Naive thymus-derived CD4-positive, alpha-beta T cell (primary cell): ENCODE measurements around the gene USP6NL. TPM values are rescaled to one million over a fixed set of nuclear protein-coding genes. Genes with fewer than 3 reads are reported as not detected.

Source experiments
- ATAC-seq: fragments of 150-1000 bp; cut with Tn5 transposase; 2 replicates; pipeline ENCODE4 v1.10.0; 2021; ENCODE audit warnings: mild to moderate bottlenecking, moderate library complexity
- CTCF ChIA-PET: fragments of 350-600 bp; sonication (Branson Sonifier 250); formaldehyde crosslinking; loops from one replicate; lab custom pipeline; 2021; ENCODE audit warnings: antibody characterized with exemption; lab: Charles Lee
- POLR2A ChIA-PET: fragments of 350-600 bp; sonication (Branson Sonifier 250); formaldehyde crosslinking; loops from one replicate; lab custom pipeline; 2021; ENCODE audit warnings: antibody characterized with exemption, inconsistent platforms; lab: Charles Lee
- DNase-seq, 9 donors: peaks; one replicate each; pipeline versions ENCODE4 v3.0.0 to v3.0.0-alpha.2; 2020 to 2022; ENCODE audit warnings: mixed read lengths in 1 of 9
- H3K27ac ChIP-seq: one replicate; pipeline ENCODE4 v1.7.0; 2013; ENCODE audit warnings: mild to moderate bottlenecking, low read depth, low read length, moderate library complexity
- H3K27me3 ChIP-seq, 2 donors: one replicate each; pipeline ENCODE4 v1.7.0; 2013; ENCODE audit warnings: low read length in 2 of 2, mild to moderate bottlenecking in 2 of 2, moderate library complexity in 2 of 2; ENCODE audit not compliant: control insufficient read depth in 2 of 2, insufficient read depth in 2 of 2
- H3K36me3 ChIP-seq, 3 experiments: 1 replicate in 2 of 3; 2 replicates in 1 of 3; pipeline ENCODE4 v1.7.0; 2013; ENCODE audit warnings: low read length in 3 of 3, mild to moderate bottlenecking in 3 of 3, moderate library complexity in 1 of 3; ENCODE audit not compliant: insufficient read depth in 3 of 3, control insufficient read depth in 2 of 3
- H3K4me1 ChIP-seq, 2 donors: one replicate each; pipeline ENCODE4 v1.7.0; 2013; ENCODE audit warnings: low read length in 2 of 2, mild to moderate bottlenecking in 2 of 2, moderate library complexity in 1 of 2; ENCODE audit not compliant: control insufficient read depth in 2 of 2, insufficient read depth in 2 of 2
- H3K4me3 ChIP-seq: 2 replicates; pipeline ENCODE4 v1.7.0; 2013; ENCODE audit warnings: mild to moderate bottlenecking, low read length
- H3K9me3 ChIP-seq, 3 experiments: 1 replicate in 2 of 3; 2 replicates in 1 of 3; pipeline ENCODE4 v1.7.0; 2013; ENCODE audit warnings: low read length in 3 of 3; ENCODE audit not compliant: control insufficient read depth in 2 of 3
- H3K27ac Mint-ChIP-seq, 9 donors: one replicate each; pipeline ENCODE4 v1.8.0; 2020 to 2022; ENCODE audit warnings: mixed read lengths in 9 of 9, mild to moderate bottlenecking in 8 of 9, moderate library complexity in 5 of 9, inconsistent platforms in 2 of 9
- H3K27me3 Mint-ChIP-seq, 5 donors: one replicate each; pipeline ENCODE4 v1.8.0; 2021 to 2022; ENCODE audit warnings: mixed read lengths in 5 of 5, mild to moderate bottlenecking in 1 of 5
- H3K36me3 Mint-ChIP-seq, 5 donors: one replicate each; pipeline ENCODE4 v1.8.0; 2020 to 2022; ENCODE audit warnings: mixed read lengths in 5 of 5, mild to moderate bottlenecking in 3 of 5, inconsistent platforms in 1 of 5
- H3K4me1 Mint-ChIP-seq, 7 donors: one replicate each; pipeline ENCODE4 v1.8.0; 2020 to 2022; ENCODE audit warnings: mixed read lengths in 7 of 7, mild to moderate bottlenecking in 3 of 7, inconsistent platforms in 1 of 7
- H3K4me3 Mint-ChIP-seq, 10 donors: one replicate each; pipeline ENCODE4 v1.8.0; 2020 to 2022; ENCODE audit warnings: mild to moderate bottlenecking in 10 of 10, mixed read lengths in 10 of 10, moderate library complexity in 6 of 10, inconsistent platforms in 2 of 10
- H3K9me3 Mint-ChIP-seq, 11 donors: one replicate each; pipeline ENCODE4 v1.8.0; 2020 to 2022; ENCODE audit warnings: mixed read lengths in 11 of 11, mild to moderate bottlenecking in 4 of 11, inconsistent platforms in 1 of 11, moderate library complexity in 1 of 11
- intact Hi-C, 2 donors: fragments of 100-400 bp; cut with micrococcal nuclease; formaldehyde crosslinking; loops; one replicate each; pipeline ENCODE4 v1.15.1; 2023
- polyA plus RNA-seq, 2 donors: library from polyadenylated mRNA; unstranded; fragments of 300-500 nt; fragmentation: Illumina TruSeq; gene quantifications; one replicate each; pipeline ENCODE4 v1.2.3, GENCODE V29; 2021
- total RNA-seq, 6 experiments: library from RNA in 5 of 6; stranded (reverse) in 5 of 6; gene quantifications; 1 replicate in 5 of 6; 2 replicates in 1 of 6; pipeline ENCODE4 v1.2.3 and lab custom pipeline; 2021 to 2026

The USP6NL gene
- total and polyA plus RNA-seq, 7 experiments from 2014 or later, result 0.70 to 6.6 (median 4.6) TPM

- H3K27me3 Mint-ChIP-seq, result peaks cover 0 to 4% (median 0%) of the 10 kb centered on the region in 5 donors
- H3K4me1 ChIP-seq, result no peaks in the 10 kb centered on the region
Observed at GRCh38 chr10:11568578-11568977, 42.9 kb downstream of the USP6NL start.

DNA sequence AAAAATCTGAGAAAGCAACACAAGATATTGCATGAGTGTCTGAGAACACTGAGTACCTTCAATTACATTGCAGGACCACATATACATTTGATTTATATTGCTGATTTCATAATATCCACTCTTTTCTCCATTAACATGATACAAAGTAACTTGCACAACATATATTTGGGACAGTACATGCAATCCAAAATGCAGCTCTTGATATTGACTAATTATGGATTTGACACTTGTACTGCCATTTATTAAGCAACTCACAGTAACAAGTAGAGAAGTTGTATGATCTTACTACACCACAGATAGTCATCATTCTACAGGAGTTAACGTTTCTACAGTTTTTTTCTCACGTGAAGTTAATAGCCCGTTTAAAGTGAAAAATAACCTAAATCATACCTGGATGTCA, 46.7 kb downstream of the USP6NL start:
- CTCF ChIA-PET, result no interaction called here
- POLR2A ChIA-PET, result no interaction called here

More at GRCh38 chr10:11568578-11568977, 42.9 kb downstream of the USP6NL start:
- Mint-ChIP-seq H3K27ac (no peak overlapping the region), H3K4me3 (no peak overlapping the region), H3K4me1 (peaks cover 0 to 28% (median 9%) of the 10 kb centered on the region in 7 donors), H3K9me3 (peaks cover 0 to 4% (median 0%) of the 10 kb centered on the region in 11 donors), H3K36me3 (peaks cover 0 to 11% (median 6%) of the 10 kb centered on the region in 5 donors)
- Histone ChIP-seq H3K27me3 (no peaks in the 10 kb centered on the region), H3K9me3 (no peaks in the 10 kb centered on the region), H3K27ac (no peak overlapping the region), H3K36me3 (no peaks in the 10 kb centered on the region), H3K4me3 (no peak overlapping the region)
- ChIA-PET POLR2A (interaction anchor here (1.1 kb wide), 1 partner anchor 10 kb away, joined by 4 read pairs; no protein-coding TSS in a partner anchor), CTCF (no interaction called here)
- intact Hi-C loops, result no loop called here
- ATAC-seq, result no peak
- no peak for DNase-seq

GRCh38 chr10:11563936-11564335, 47.5 kb downstream of the USP6NL start:
- H3K4me1 Mint-ChIP-seq, result peaks cover 0 to 24% (median 10%) of the 10 kb centered on the region in 7 donors
- Histone ChIP-seq H3K4me3 (no peak overlapping the region), H3K36me3 (no peaks in the 10 kb centered on the region), H3K9me3 (no peaks in the 10 kb centered on the region), H3K27me3 (no peaks in the 10 kb centered on the region), H3K4me1 (no peaks in the 10 kb centered on the region), H3K27ac (no peak overlapping the region)
- intact Hi-C loops, result no loop called here
- DNase-seq (no peak), ATAC-seq (no peak)
- H3K4me3 Mint-ChIP-seq, result no peak overlapping the region
- ChIA-PET POLR2A (no interaction called here), CTCF (no interaction called here)
- H3K9me3 Mint-ChIP-seq, result peaks cover 0 to 4% (median 0%) of the 10 kb centered on the region in 11 donors
- no peaks in the 10 kb centered on the region for H3K27me3 Mint-ChIP-seq
- H3K27ac Mint-ChIP-seq, result no peak overlapping the region
- peaks cover 0 to 11% (median 6%) of the 10 kb centered on the region in 5 donors for H3K36me3 Mint-ChIP-seq

More for the DNA sequence above, 46.7 kb downstream of the USP6NL start:
- Histone ChIP-seq H3K27ac (no peak overlapping the region), H3K27me3 (no peaks in the 10 kb centered on the region), H3K9me3 (no peaks in the 10 kb centered on the region), H3K36me3 (no peaks in the 10 kb centered on the region), H3K4me1 (no peaks in the 10 kb centered on the region), H3K4me3 (no peak overlapping the region)
- no peak for ATAC-seq
- Mint-ChIP-seq H3K27ac (no peak overlapping the region), H3K9me3 (peaks cover 0 to 4% (median 0%) of the 10 kb centered on the region in 11 donors), H3K4me3 (no peak overlapping the region), H3K27me3 (no peaks in the 10 kb centered on the region), H3K36me3 (peaks cover 0 to 11% (median 6%) of the 10 kb centered on the region in 5 donors), H3K4me1 (peaks cover 0 to 28% (median 10%) of the 10 kb centered on the region in 7 donors)
- DNase-seq, result no peak
- intact Hi-C loops, result no loop called here

- H3K27ac Mint-ChIP-seq, result no peak overlapping the region
- H3K4me1 Mint-ChIP-seq, result peaks cover 0 to 24% (median 12%) of the 10 kb centered on the region in 7 donors
- CTCF ChIA-PET, result no interaction called here
- H3K9me3 Mint-ChIP-seq, result no peaks in the 10 kb centered on the region
- POLR2A ChIA-PET, result no interaction called here
- Histone ChIP-seq H3K4me3 (no peak overlapping the region), H3K4me1 (no peaks in the 10 kb centered on the region), H3K27me3 (no peaks in the 10 kb centered on the region), H3K36me3 (no peaks in the 10 kb centered on the region), H3K9me3 (no peaks in the 10 kb centered on the region), H3K27ac (no peak overlapping the region)
- DNase-seq (no peak), ATAC-seq (no peak)
- no peak overlapping the region for H3K4me3 Mint-ChIP-seq
- H3K27me3 Mint-ChIP-seq, result peaks cover 0 to 5% (median 0%) of the 10 kb centered on the region in 5 donors
- H3K36me3 Mint-ChIP-seq, result peaks cover 0 to 7% (median 4%) of the 10 kb centered on the region in 5 donors
- intact Hi-C loops, result no loop called here
Observed at GRCh38 chr10:11562888-11563287, 48.6 kb downstream of the USP6NL start.

DNA sequence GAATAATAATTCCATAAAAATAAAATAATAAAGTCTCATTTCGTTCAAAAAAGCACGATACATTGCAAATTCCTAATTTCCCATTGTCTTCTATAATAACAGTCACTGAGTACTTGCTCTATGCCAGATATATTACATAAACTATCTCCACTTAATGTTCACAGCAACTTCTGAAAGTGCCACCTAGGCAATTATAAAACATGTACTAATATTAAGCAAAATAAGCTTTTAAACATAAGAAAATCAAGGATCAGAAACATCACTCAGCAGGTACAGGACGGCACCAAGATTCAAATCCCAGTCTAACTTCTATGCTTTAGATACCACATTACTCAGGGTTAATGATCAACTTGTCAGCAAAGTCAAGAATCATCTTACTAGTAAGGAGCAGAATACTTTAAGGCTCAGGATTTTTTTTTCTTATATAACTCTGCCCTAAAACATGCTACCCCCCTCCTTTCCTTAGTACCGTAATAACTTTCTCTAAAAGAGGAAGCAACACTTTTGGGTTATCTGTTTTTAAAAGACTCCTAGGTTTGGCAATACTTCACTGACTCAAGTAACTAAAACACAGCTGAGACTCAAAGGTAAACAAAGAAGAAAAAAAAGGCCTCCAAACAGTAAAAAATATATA, 51.3 kb downstream of the USP6NL start:
- peak; percentile 71 for ATAC-seq
- DNase-seq, result no peak
- Histone ChIP-seq H3K27ac (no peak overlapping the region), H3K36me3 (no peaks in the 10 kb centered on the region), H3K4me3 (no peak overlapping the region), H3K27me3 (no peaks in the 10 kb centered on the region), H3K9me3 (no peaks in the 10 kb centered on the region), H3K4me1 (no peaks in the 10 kb centered on the region)
- ChIA-PET CTCF (interaction anchor here (0.6 kb wide), 1 partner anchor 198 kb away, joined by 3 read pairs; no protein-coding TSS in a partner anchor), POLR2A (no interaction called here)
- peaks cover 0 to 6% (median 0%) of the 10 kb centered on the region in 11 donors for H3K9me3 Mint-ChIP-seq
- peaks cover 3 to 18% (median 15%) of the 10 kb centered on the region in 7 donors for H3K4me1 Mint-ChIP-seq
- H3K4me3 Mint-ChIP-seq, result no peak overlapping the region
- H3K36me3 Mint-ChIP-seq, result peaks cover 0 to 11% (median 5%) of the 10 kb centered on the region in 5 donors
- H3K27me3 Mint-ChIP-seq, result peaks cover 0 to 12% (median 0%) of the 10 kb centered on the region in 5 donors
- intact Hi-C loops, result no loop called here
- no peak overlapping the region for H3K27ac Mint-ChIP-seq

- no peaks in the 10 kb centered on the region for H3K9me3 ChIP-seq
- no peak for DNase-seq
- H3K4me3 Mint-ChIP-seq, result no peak overlapping the region
- H3K36me3 Mint-ChIP-seq, result peaks cover 0 to 16% (median 5%) of the 10 kb centered on the region in 5 donors
- no peaks in the 10 kb centered on the region for H3K27me3 ChIP-seq
- H3K27ac Mint-ChIP-seq, result no peak overlapping the region
- H3K36me3 ChIP-seq, result no peaks in the 10 kb centered on the region
- no peak for ATAC-seq
- no peak overlapping the region for H3K4me3 ChIP-seq
- intact Hi-C loops, result no loop called here
- H3K27ac ChIP-seq, result no peak overlapping the region
- CTCF ChIA-PET, result no interaction called here
- peaks cover 0 to 15% (median 0%) of the 10 kb centered on the region in 5 donors for H3K27me3 Mint-ChIP-seq
- H3K4me1 ChIP-seq, result no peaks in the 10 kb centered on the region
- peaks cover 18 to 29% (median 24%) of the 10 kb centered on the region in 7 donors for H3K4me1 Mint-ChIP-seq
- POLR2A ChIA-PET, result no interaction called here
- peaks cover 0 to 6% (median 0%) of the 10 kb centered on the region in 11 donors for H3K9me3 Mint-ChIP-seq
Observed at GRCh38 chr10:11557967-11558366, 53.5 kb downstream of the USP6NL start.
